RWPE1 (cell line): ENCODE measurements around the gene GRIA4.

Experiments
- CTCF ChIA-PET: fragments of 350-600 bp; sonication (Branson Sonifier 250); formaldehyde crosslinking; extraction: SDS; loops from one replicate; lab custom pipeline; 2021; lab: Yijun Ruan, JAX
- POLR2A ChIA-PET: fragments of 400-600 bp; formaldehyde crosslinking; extraction: SDS; loops from one replicate; lab custom pipeline; 2020; ENCODE audit warnings: antibody characterized with exemption; ENCODE audit not compliant: low non-redundant PET; lab: Yijun Ruan, JAX
- DNase-seq: peaks from one replicate; pipeline ENCODE4 v3.0.0; 2012; ENCODE audit warnings: low spot score
- H3K27ac ChIP-seq: fragments of 450-650 bp; 2 replicates; pipeline ENCODE4 v1.5.1; 2017
- CTCF ChIP-seq: fragments of 450-650 bp; conservative IDR thresholded peaks from 2 replicates; pipeline ENCODE4 v1.5.1; 2017; ENCODE audit warnings: low read depth, mild to moderate bottlenecking

Gene GRIA4

GRCh38 chr11:105793092-105793491, 183.2 kb downstream of the GRIA4 start:
- no peak for TF ChIP-seq CTCF
- no peak for DNase-seq
- H3K27ac ChIP-seq: no peak overlapping the region
- ChIA-PET CTCF (no interaction called here), POLR2A (no interaction called here)

- no peak for DNase-seq
- no peak overlapping the region for H3K27ac ChIP-seq
- CTCF ChIA-PET: no interaction called here
- TF ChIP-seq CTCF: no peak
- POLR2A ChIA-PET: no interaction called here
These were observed 189.4 kb downstream of the GRIA4 start for GRCh38 chr11:105799263-105799662.

GRCh38 chr11:105799728-105800462, 190.0 kb downstream of the GRIA4 start:
- DNase-seq: no peak
- H3K27ac ChIP-seq: no peak overlapping the region
- no peak for TF ChIP-seq CTCF
- ChIA-PET CTCF (interaction anchor here (0.6 kb wide), 1 partner anchor 33 kb away, joined by 3 read pairs; no protein-coding TSS in a partner anchor), POLR2A (no interaction called here)

DNA sequence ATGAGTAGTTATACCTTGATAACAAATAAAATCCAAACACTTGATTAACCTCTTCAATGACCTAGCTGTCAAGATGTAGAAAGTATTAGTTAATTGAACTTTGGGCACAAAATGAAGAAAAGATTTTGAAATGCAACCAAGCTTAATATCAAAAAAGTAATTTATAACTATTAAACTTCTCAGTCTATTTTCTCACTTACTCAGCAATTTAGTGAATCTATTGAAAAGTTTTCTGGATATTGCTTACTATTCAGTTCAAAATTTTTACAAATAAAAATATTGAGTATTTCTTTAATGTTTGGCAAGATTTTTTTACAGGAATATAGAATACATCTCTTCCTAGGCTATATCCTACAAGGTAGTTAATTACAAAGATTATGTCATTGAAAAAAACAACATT, 192.5 kb downstream of the GRIA4 start:
- ChIA-PET CTCF (no interaction called here), POLR2A (no interaction called here)
- no peak overlapping the region for H3K27ac ChIP-seq
- TF ChIP-seq CTCF: no peak
- no peak for DNase-seq

DNA sequence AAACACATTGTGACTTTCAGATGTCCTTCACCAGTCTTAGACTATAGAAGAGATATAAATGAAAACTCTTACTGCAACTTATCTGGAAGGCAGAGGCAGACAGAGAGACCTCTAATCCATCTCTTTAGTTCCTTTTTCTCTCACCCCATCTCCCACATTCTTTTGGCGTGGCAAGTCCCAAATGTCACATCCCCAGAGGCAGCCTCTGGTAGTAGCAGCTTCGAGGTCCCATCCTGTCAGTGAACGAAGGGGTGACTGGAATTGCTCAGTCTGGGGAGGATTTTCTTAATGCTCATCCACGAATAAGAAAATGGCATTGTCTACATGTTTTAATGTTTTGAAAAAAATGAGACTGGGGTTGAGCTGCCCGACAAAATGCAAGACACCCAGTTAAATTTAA, 201.4 kb downstream of the GRIA4 start:
- ChIA-PET CTCF (interaction anchor here (0.5 kb wide), 2 partner anchors 703 to 1595 kb away, joined by 3 to 4 read pairs; no protein-coding TSS in a partner anchor), POLR2A (no interaction called here)
- TF ChIP-seq CTCF: no peak
- no peak for DNase-seq
- no peak overlapping the region for H3K27ac ChIP-seq

- no peak for DNase-seq
- no peak for TF ChIP-seq CTCF
- ChIA-PET CTCF (interaction anchor here (0.6 kb wide), 1 partner anchor 49 kb away, joined by 5 read pairs; no protein-coding TSS in a partner anchor), POLR2A (no interaction called here)
- no peak overlapping the region for H3K27ac ChIP-seq
These were observed 211.5 kb downstream of the GRIA4 start for GRCh38 chr11:105821372-105821771.
